ENCODE data around the gene OR4C16.

- no peak for TF ChIP-seq EZH2 (IDR thresholded peaks at IDR 0.05; ENCODE audit: low read length, unreplicated experiment)
- TF ChIP-seq CTCF (conservative IDR thresholded peaks at IDR 0.05; ENCODE audit: low read depth, low read length): no peak
These were observed 35.6 kb downstream of the OR4C16 start, which contains the start of gene OR4C11 for GRCh38 chr11:55607545-55607944.

Measured in PC-3 (cell line).